ENCODE data around the gene C1orf21. TPM values are rescaled to one million over a fixed set of nuclear protein-coding genes. Genes with fewer than 3 reads are reported as not detected.

The C1orf21 gene
- total and polyA plus RNA-seq, 2 of the 4 experiments (the other 2 are of a cell fraction), result 6.4 to 9.9 TPM

DNA sequence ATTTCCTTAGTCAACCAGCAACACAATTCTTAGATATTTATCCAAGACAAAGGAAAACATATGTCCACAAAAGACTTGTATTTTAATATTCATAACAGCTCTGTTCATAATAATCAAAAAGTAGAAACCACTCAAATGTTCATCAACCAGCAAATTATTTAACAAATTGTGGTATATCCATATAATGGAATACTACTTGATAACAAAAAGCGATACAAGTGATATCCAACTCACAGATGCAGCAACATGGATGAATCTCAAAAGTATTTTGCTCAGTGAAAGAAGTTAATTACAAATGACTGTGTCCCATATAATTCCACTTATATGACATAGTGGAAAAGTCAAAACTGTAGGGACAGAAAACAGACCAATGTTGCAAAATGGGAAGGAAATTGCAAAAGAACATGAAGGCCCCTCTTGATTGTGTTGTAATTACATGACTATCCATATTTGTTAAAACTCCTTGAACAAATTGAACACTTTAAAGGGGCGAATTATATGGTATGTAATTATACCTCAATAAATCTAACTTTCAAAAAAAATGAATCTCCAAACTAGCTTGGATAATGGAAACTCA, 250.9 kb downstream of the C1orf21 start:
- Histone ChIP-seq H4K91ac (ENCODE audit: insufficient read depth, low read depth, low read length) (no peak overlapping the region), H4K8ac (ENCODE audit: low read depth in 2 of 2, low read length in 2 of 2) (no peak overlapping the region), H3K14ac (replicated peaks; ENCODE audit: low read depth, low read length) (no peak overlapping the region), H3K9me1 (ENCODE audit: insufficient read depth, low read length) (no peaks in the 10 kb centered on the region), H3K56ac (ENCODE audit: extremely low read depth, insufficient read depth, low read length) (no peak overlapping the region), H3K9me3 (ENCODE audit: control insufficient read depth, insufficient read depth, low read length) (no peaks in the 10 kb centered on the region), H3K4me2 (ENCODE audit: low read depth, low read length) (no peak overlapping the region), H4K5ac (ENCODE audit: low read depth, low read length) (no peak overlapping the region), H4K20me1 (ENCODE audit: insufficient read depth, low read length) (no peaks in the 10 kb centered on the region), H3K27me3 (ENCODE audit: control insufficient read depth, insufficient read depth, low read length) (peaks cover 6% of the 10 kb centered on the region; the same call in 1 of the 2 replicates), H3K18ac (ENCODE audit: low read depth, low read length) (no peak overlapping the region), H2BK5ac (ENCODE audit: low read depth, low read length, poor library complexity, severe bottlenecking) (no peak overlapping the region), H3K9ac (ENCODE audit: low read depth, low read length) (no peak overlapping the region), H3K4ac (ENCODE audit: low read depth, low read length) (no peak overlapping the region), H3K27ac (ENCODE audit: insufficient read depth, low read length) (no peak overlapping the region), H2BK20ac (ENCODE audit: low read depth, low read length) (no peak overlapping the region), H3K23ac (ENCODE audit: low read depth, low read length) (no peak overlapping the region), H3K79me1 (ENCODE audit: low read depth in 1 of 2, low read length in 2 of 2) (no peaks in the 10 kb centered on the region), H3K36me3 (ENCODE audit: control insufficient read depth, insufficient read depth, low read length) (no peaks in the 10 kb centered on the region), H2BK15ac (ENCODE audit: low read depth, low read length) (no peak overlapping the region), H3K4me3 (ENCODE audit: insufficient read depth, low read depth, low read length) (no peak overlapping the region), H2AFZ (replicated peaks; ENCODE audit: low read length, poor library complexity) (no peak overlapping the region), H3K4me1 (ENCODE audit: control insufficient read depth, insufficient read depth, low read length) (no peaks in the 10 kb centered on the region), H2AK9ac (replicated peaks; ENCODE audit: low read depth, low read length, poor library complexity) (no peak overlapping the region), H2AK5ac (ENCODE audit: low read depth, low read length) (no peak overlapping the region), H2BK120ac (ENCODE audit: low read depth, low read length) (no peak overlapping the region)
- no TSS peak for BruUV-seq (replicated peaks)
- DNase-seq (no peak), ATAC-seq (ENCODE audit: low read depth) (no peak)
- intact Hi-C loops (cut with micrococcal nuclease), result no loop called here
- TF ChIP-seq NFE2L2 (IDR thresholded peaks at IDR 0.05; ENCODE audit: low read depth, low read length), result no peak
- no peak for TF ChIP-seq MAFK (IDR thresholded peaks at IDR 0.05; ENCODE audit: low read depth, low read length)
- TF ChIP-seq RCOR1 (IDR thresholded peaks at IDR 0.05; ENCODE audit: insufficient replicate concordance, low read length), result no peak
- no peak for TF ChIP-seq CTCF (conservative IDR thresholded peaks at IDR 0.05; ENCODE audit: low read depth, low read length)
- TF ChIP-seq RAD21 (IDR thresholded peaks at IDR 0.05; ENCODE audit: low read length), result no peak
- TF ChIP-seq MAZ (IDR thresholded peaks at IDR 0.05; ENCODE audit: borderline replicate concordance, low read depth, low read length), result no peak
- CTCF ChIA-PET, result no interaction called here
- POLR2A ChIA-PET (ENCODE audit: unreplicated experiment), result no interaction called here
- in situ Hi-C loops (cut with MboI; ENCODE audit: low sequenced_read_pairs), result no loop called here
- dilution Hi-C loops (cut with HindIII; ENCODE audit: low sequenced_read_pairs, unreplicated experiment), result no loop called here
- no CpG with 5 or more reads among the region's 2 CpGs for WGBS, 2 experiments (ENCODE audit: extremely low coverage in 2 of 2, insufficient read length in 1 of 2)
